OCI-LY7 (cell line): ENCODE data around the gene ARHGAP31. TPM values are rescaled to one million over a fixed set of nuclear protein-coding genes. Genes with fewer than 3 reads are reported as not detected.
"Not testable (repeated sequence)": the region's sequence is repeated elsewhere in the genome, so short reads cannot be mapped to it uniquely, and the experiment has no call there.

Experiments
- BruUV-seq: library from RNA; stranded (reverse); fragments of 400-500 nt; replicated peaks from 2 replicates; lab custom pipeline; 2021; lab: Mats Ljungman, UMichigan
- CTCF ChIA-PET: fragments of 300-600 bp; sonication (Branson Sonifier 250); formaldehyde crosslinking; loops from one replicate; lab custom pipeline; 2022; ENCODE audit warnings: antibody characterized with exemption; ENCODE audit not compliant: unreplicated experiment; lab: Charles Lee
- POLR2A ChIA-PET: fragments of 300-600 bp; sonication (Branson Sonifier 250); formaldehyde crosslinking; loops from one replicate; lab custom pipeline; 2022; ENCODE audit warnings: antibody characterized with exemption; lab: Charles Lee
- DNase-seq: peaks from one replicate; pipeline ENCODE4 v3.0.0-alpha.2; 2015; ENCODE audit warnings: low spot score
- H2AFZ ChIP-seq: fragments of 200-600 bp; sonication (generic), shearing (Covaris generic); 2 replicates; pipeline ENCODE4 v1.6.1; 2014; ENCODE audit warnings: mild to moderate bottlenecking, antibody characterized with exemption, low read length, moderate library complexity
- H3K27ac ChIP-seq: fragments of 200-600 bp; sonication (generic); 2 replicates; pipeline ENCODE4 v1.5.1; 2014; ENCODE audit warnings: mixed run types, low read depth, mild to moderate bottlenecking, moderate library complexity, low read length, inconsistent platforms; ENCODE audit not compliant: poor library complexity, severe bottlenecking
- H3K36me3 ChIP-seq: fragments of 200-600 bp; sonication (generic); 2 replicates; pipeline ENCODE4 v1.6.1; 2014; ENCODE audit warnings: mild to moderate bottlenecking, antibody characterized with exemption, low read length, moderate library complexity, mixed read lengths; ENCODE audit not compliant: insufficient read depth
- H3K4me1 ChIP-seq: fragments of 200-600 bp; sonication (generic); 2 replicates; pipeline ENCODE4 v1.5.1; 2014; ENCODE audit warnings: mild to moderate bottlenecking, low read length; ENCODE audit not compliant: insufficient read depth, poor library complexity, severe bottlenecking
- H3K4me2 ChIP-seq: fragments of 200-600 bp; sonication (generic); 2 replicates; pipeline ENCODE4 v1.6.1; 2014; ENCODE audit warnings: mild to moderate bottlenecking, low read length
- H3K4me3 ChIP-seq: fragments of 200-600 bp; sonication (generic); 2 replicates; pipeline ENCODE4 v1.5.1; 2014; ENCODE audit warnings: mild to moderate bottlenecking, low read depth, low read length; ENCODE audit not compliant: poor library complexity, severe bottlenecking
- H3K79me2 ChIP-seq: fragments of 200-600 bp; sonication (generic); 2 replicates; pipeline ENCODE4 v1.6.1; 2016; ENCODE audit warnings: low read depth, mild to moderate bottlenecking, low read length, moderate library complexity, mixed read lengths; ENCODE audit not compliant: insufficient read depth
- H3K9me2 ChIP-seq: fragments of 200-600 bp; sonication (generic); 2 replicates; pipeline ENCODE4 v1.6.1; 2016; ENCODE audit warnings: mild to moderate bottlenecking, low read length, mixed read lengths; ENCODE audit not compliant: insufficient read depth
- H3K9me3 ChIP-seq: fragments of 200-600 bp; sonication (generic); 2 replicates; pipeline ENCODE4 v1.6.1; 2014; ENCODE audit warnings: mild to moderate bottlenecking, mixed run types, low read length, mixed read lengths
- H4K20me1 ChIP-seq: fragments of 200-600 bp; sonication (generic); 2 replicates; pipeline ENCODE4 v1.6.1; 2014; ENCODE audit warnings: mild to moderate bottlenecking, antibody characterized with exemption, low read length, moderate library complexity, mixed read lengths; ENCODE audit not compliant: insufficient read depth
- EZH2phosphoT487 ChIP-seq: fragments of 200-600 bp; sonication (generic); IDR thresholded peaks from 2 replicates; pipeline ENCODE4 v1.6.1; 2018; ENCODE audit warnings: low read depth, borderline replicate concordance, mild to moderate bottlenecking, mixed run types, antibody characterized with exemption, low read length, moderate library complexity, mixed read lengths
- intact Hi-C: fragments of 100-400 bp; cut with micrococcal nuclease; formaldehyde crosslinking; loops from one replicate; pipeline ENCODE4 v1.10.0; 2022; ENCODE audit not compliant: unreplicated experiment
- total RNA-seq, 2 experiments: library from RNA; depleted of rRNA in 1 of 2; stranded (reverse); fragments of >200 nt in 1 of 2; shearing (Covaris generic) in 1 of 2; gene quantifications; 2 replicates each; pipeline ENCODE4 v1.2.3, GENCODE V29; 2014 to 2022
- TF ChIP-seq, protein P1 (sequence below): fragments of 200-600 bp; sonication (generic); conservative IDR thresholded peaks from 2 replicates; pipeline ENCODE4 v1.5.1; 2014; ENCODE audit warnings: mild to moderate bottlenecking, antibody characterized with exemption, low read length, moderate library complexity, mixed read lengths

ARHGAP31 gene
- total RNA-seq, 2 experiments from 2014 or later = 2.8 to 4.1 TPM

DNA sequence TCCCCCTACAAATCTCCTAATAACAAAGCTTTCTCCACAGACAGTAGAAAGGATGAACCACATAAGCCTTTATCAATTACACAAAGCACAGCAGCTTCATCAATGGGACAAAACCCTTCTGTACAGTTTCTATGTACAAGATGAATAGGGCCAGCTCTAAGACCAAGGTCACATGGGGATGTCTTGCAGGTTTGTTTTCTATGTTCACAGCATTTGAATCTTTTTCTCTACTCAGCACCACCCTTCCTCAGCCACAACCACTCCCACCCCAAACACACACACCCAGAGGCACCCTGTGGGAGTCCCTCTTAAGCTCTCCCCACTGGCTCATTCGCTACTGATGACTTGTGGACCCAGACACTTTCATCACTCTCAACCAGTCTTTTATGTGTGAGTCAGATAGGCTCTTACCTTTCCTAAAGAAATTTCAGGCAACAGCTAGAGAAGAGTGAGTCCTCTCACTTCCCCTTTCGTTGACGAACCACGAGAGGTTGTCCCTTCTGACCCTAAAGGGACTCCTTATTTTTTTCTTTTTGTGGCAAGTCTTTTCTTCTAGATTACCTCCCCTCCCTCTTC, 57.9 kb downstream of the ARHGAP31 start:
- Histone ChIP-seq H4K20me1 (no peaks in the 10 kb centered on the region), H3K4me3 (no peak overlapping the region), H3K36me3 (no peaks in the 10 kb centered on the region), H3K4me1 (peaks cover 25% of the 10 kb centered on the region), H3K79me2 (no peaks in the 10 kb centered on the region), H2AFZ (no peak overlapping the region; the same call in 1 of the 2 replicates), H3K9me3 (no peaks in the 10 kb centered on the region), H3K27ac (peak overlapping the region; percentile 37), H3K9me2 (no peaks in the 10 kb centered on the region), H3K4me2 (peak overlapping the region; percentile 58)
- ChIA-PET POLR2A (interaction anchor here (0.6 to 2.4 kb wide), 10 partner anchors 10 to 111 kb away, joined by 3 to 12 read pairs (median 3); partner anchors contain the start of genes B4GALT4 and TMEM39A), CTCF (interaction anchor here (0.6 to 1.8 kb wide), 3 partner anchors 60 to 111 kb away, joined by 3 to 10 read pairs (median 3); no protein-coding TSS in a partner anchor)
- peak; percentile 72 for DNase-seq
- TF ChIP-seq, protein P1, sequence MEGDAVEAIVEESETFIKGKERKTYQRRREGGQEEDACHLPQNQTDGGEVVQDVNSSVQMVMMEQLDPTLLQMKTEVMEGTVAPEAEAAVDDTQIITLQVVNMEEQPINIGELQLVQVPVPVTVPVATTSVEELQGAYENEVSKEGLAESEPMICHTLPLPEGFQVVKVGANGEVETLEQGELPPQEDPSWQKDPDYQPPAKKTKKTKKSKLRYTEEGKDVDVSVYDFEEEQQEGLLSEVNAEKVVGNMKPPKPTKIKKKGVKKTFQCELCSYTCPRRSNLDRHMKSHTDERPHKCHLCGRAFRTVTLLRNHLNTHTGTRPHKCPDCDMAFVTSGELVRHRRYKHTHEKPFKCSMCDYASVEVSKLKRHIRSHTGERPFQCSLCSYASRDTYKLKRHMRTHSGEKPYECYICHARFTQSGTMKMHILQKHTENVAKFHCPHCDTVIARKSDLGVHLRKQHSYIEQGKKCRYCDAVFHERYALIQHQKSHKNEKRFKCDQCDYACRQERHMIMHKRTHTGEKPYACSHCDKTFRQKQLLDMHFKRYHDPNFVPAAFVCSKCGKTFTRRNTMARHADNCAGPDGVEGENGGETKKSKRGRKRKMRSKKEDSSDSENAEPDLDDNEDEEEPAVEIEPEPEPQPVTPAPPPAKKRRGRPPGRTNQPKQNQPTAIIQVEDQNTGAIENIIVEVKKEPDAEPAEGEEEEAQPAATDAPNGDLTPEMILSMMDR = no peak
- TF ChIP-seq EZH2phosphoT487 = no peak
- BruUV-seq = no TSS peak
- intact Hi-C loops = loop anchor here (5.0 to 10.0 kb wide), 2 partner anchors 55 to 467 kb away; no protein-coding TSS in a partner anchor

DNA sequence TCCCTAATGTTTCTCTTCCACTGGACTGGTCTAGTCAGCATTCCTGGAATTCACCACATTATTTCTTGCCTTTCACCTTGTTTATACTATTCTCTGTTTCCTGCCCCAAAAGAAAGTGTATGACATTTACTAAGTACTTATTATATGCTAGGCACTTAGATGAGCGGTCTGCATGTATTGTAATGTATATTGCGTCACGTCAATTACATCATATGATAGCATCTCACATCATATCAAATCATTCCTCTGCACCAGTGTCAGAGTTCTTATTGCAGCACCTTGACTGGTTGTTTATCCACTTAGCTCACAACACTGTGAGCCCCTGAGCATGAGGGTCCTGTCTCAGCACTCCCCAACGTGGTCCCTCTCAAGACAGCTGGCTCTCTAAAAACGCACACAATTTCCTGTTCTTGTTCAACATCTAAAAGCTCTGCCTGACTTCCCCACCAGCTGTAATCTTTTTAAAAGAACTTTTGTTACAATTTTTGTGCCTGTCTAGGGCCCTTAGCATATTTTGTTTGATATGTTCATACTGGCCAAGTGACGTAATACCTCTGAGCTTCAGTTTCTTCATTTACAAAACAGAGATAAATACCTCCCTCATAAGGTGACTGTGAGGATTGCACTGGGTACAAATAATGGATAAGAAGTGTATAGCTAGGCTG, 58.8 kb downstream of the ARHGAP31 start:
- H3K4me2 ChIP-seq = peak overlapping the region; percentile 58
- peak; percentile 67 for DNase-seq

DNA sequence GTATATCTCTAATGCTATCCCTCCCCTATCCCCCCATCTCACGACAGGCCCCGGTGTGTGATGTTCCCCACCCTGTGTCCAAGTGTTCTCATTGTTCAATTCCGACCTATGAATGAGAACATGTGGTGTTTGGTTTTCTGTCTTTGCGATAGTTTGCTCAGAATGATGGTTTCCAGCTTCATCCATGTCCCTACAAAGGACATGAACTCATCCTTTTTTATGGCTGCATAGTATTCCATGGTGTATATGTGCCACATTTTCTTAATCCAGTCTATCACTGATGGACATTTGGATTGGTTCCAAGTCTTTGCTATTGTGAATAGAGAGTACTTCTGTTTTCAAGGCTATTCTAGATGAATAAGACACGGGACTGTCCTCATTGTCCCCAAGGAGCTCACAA, 61.4 kb downstream of the ARHGAP31 start:
- H3K4me2 ChIP-seq, H3K4me3 ChIP-seq, H3K79me2 ChIP-seq, H3K9me3 ChIP-seq, BruUV-seq, H3K9me2 ChIP-seq, H4K20me1 ChIP-seq, H3K27ac ChIP-seq, H3K36me3 ChIP-seq, H2AFZ ChIP-seq, DNase-seq, CTCF ChIA-PET: not testable (repeated sequence)
- intact Hi-C loops = loop anchor here (10.0 kb wide), 1 partner anchor 471 kb away; no protein-coding TSS in a partner anchor
- POLR2A ChIA-PET = interaction anchor here (1.7 kb wide), 1 partner anchor 10 kb away, joined by 4 read pairs; no protein-coding TSS in a partner anchor
- peaks cover 41% of the 10 kb centered on the region for H3K4me1 ChIP-seq

More for the DNA sequence above, 58.8 kb downstream of the ARHGAP31 start:
- Histone ChIP-seq H3K9me3 (no peaks in the 10 kb centered on the region), H3K27ac (peak overlapping the region; percentile 37), H3K36me3 (no peaks in the 10 kb centered on the region), H3K4me1 (peaks cover 25% of the 10 kb centered on the region), H2AFZ (peak overlapping the region; percentile 24; the same call in 1 of the 2 replicates), H3K9me2 (no peaks in the 10 kb centered on the region), H3K4me3 (no peak overlapping the region), H3K79me2 (no peaks in the 10 kb centered on the region), H4K20me1 (no peaks in the 10 kb centered on the region)
- intact Hi-C loops = loop anchor here (1.0 to 10.0 kb wide), 3 partner anchors 56 to 468 kb away; no protein-coding TSS in a partner anchor
- BruUV-seq = no TSS peak
- ChIA-PET POLR2A (interaction anchor here (0.6 to 2.4 kb wide), 15 partner anchors 9 to 785 kb away, joined by 3 to 12 read pairs (median 3); partner anchors contain the start of genes B4GALT4, TIMMDC1 and TMEM39A), CTCF (interaction anchor here (0.6 to 1.8 kb wide), 6 partner anchors 12 to 112 kb away, joined by 3 to 10 read pairs (median 4); no protein-coding TSS in a partner anchor)
- TF ChIP-seq, protein P1 = peak; percentile 66
- no peak for TF ChIP-seq EZH2phosphoT487
